ENCODE measurements around the gene TBC1D2B.

The TBC1D2B gene

GRCh38 chr15:78104566-78105475, 27.3 kb upstream of the TBC1D2B start:
- no peak overlapping the region for H2BK120ac ChIP-seq (ENCODE audit: low read depth, low read length)
- H3K14ac ChIP-seq (ENCODE audit: low read length in 2 of 2): peak overlapping the region in 1 of 2 experiments; percentile 37
- no peak overlapping the region for H2AFZ ChIP-seq (ENCODE audit: low read depth, low read length)
- no peak overlapping the region for H3K4ac ChIP-seq (ENCODE audit: low read depth in 1 of 2, low read length in 2 of 2)
- WGBS: 90% methylated on average over 12 of the region's 12 CpGs
- H3K79me1 ChIP-seq (replicated peaks; ENCODE audit: low read length, poor library complexity, severe bottlenecking): no peaks in the 10 kb centered on the region
- no peak overlapping the region for H3K9ac ChIP-seq (ENCODE audit: low read length)
- H4K91ac ChIP-seq (ENCODE audit: low read length): peak overlapping the region; percentile 7
- no peak overlapping the region for H4K8ac ChIP-seq (ENCODE audit: low read length)
- peaks cover 0 to 23% of the 10 kb centered on the region in 2 experiments for H3K27me3 ChIP-seq (ENCODE audit: control insufficient read depth in 1 of 2, insufficient read depth in 1 of 2, low read length in 2 of 2)
- H3K23ac ChIP-seq (ENCODE audit: low read length in 2 of 2): no peak overlapping the region
- H3K4me2 ChIP-seq (ENCODE audit: low read length, poor library complexity, severe bottlenecking): no peak overlapping the region
- no peaks in the 10 kb centered on the region for H3K9me3 ChIP-seq (ENCODE audit: control insufficient read depth, low read length)
- no peak overlapping the region for H2AK5ac ChIP-seq (ENCODE audit: low read length, severe bottlenecking)
- no peak overlapping the region for H3K27ac ChIP-seq (ENCODE audit: low read length, poor library complexity, severe bottlenecking)
- H2BK5ac ChIP-seq (ENCODE audit: low read depth, low read length, poor library complexity, severe bottlenecking): no peak overlapping the region
- H3K36me3 ChIP-seq (ENCODE audit: control insufficient read depth in 1 of 2, insufficient read depth in 2 of 2, low read depth in 1 of 2, low read length in 2 of 2): peaks cover 0 to 13% of the 10 kb centered on the region in 2 experiments
- peak overlapping the region in 1 of 2 experiments; percentile 24 for H2BK12ac ChIP-seq (ENCODE audit: low read length in 2 of 2)
- no peak overlapping the region for H3K4me3 ChIP-seq (ENCODE audit: insufficient read depth in 1 of 2, low read depth in 1 of 2, low read length in 2 of 2)
- H3K18ac ChIP-seq (ENCODE audit: low read depth in 1 of 2, low read length in 2 of 2): no peak overlapping the region
- no peak overlapping the region for H2BK15ac ChIP-seq (ENCODE audit: low read depth, poor library complexity, severe bottlenecking)
- DNase-seq: no peak
- peaks cover 17% of the 10 kb centered on the region for H3K4me1 ChIP-seq (ENCODE audit: control insufficient read depth, insufficient read depth, low read depth, low read length)

DNA sequence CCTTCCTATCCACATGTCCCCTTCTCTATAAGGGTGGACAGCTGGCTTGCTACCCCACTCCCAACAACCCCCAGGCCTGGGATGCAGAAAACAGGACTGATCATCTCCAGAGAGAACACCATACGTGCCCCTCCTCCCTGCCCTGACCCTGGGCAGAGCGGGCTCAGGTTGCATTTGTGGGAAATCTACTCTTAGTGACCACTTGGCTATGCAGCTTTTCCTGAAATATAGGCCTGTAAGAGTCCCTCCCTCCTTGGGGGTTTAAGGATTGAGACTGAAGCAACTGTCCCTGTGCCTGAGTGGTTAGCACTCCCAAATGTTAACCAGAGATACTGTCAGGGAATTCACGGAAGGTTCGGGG, 26.6 kb upstream of the TBC1D2B start:
- Histone ChIP-seq H3K36me3 (ENCODE audit: control insufficient read depth in 1 of 2, insufficient read depth in 2 of 2, low read depth in 1 of 2, low read length in 2 of 2) (peaks cover 0 to 13% of the 10 kb centered on the region in 2 experiments), H3K9ac (ENCODE audit: low read length) (no peak overlapping the region), H3K14ac (ENCODE audit: low read length in 2 of 2) (peak overlapping the region in 1 of 2 experiments; percentile 76), H3K18ac (ENCODE audit: low read depth in 1 of 2, low read length in 2 of 2) (no peak overlapping the region), H2AK5ac (ENCODE audit: low read length, severe bottlenecking) (no peak overlapping the region), H2AFZ (ENCODE audit: low read depth, low read length) (no peak overlapping the region), H3K27ac (ENCODE audit: low read length, poor library complexity, severe bottlenecking) (no peak overlapping the region), H3K4me1 (ENCODE audit: control insufficient read depth, insufficient read depth, low read depth, low read length) (peaks cover 16% of the 10 kb centered on the region), H3K4me3 (ENCODE audit: insufficient read depth in 1 of 2, low read depth in 1 of 2, low read length in 2 of 2) (no peak overlapping the region), H2BK120ac (ENCODE audit: low read depth, low read length) (no peak overlapping the region), H4K91ac (ENCODE audit: low read length) (no peak overlapping the region), H3K27me3 (ENCODE audit: control insufficient read depth in 1 of 2, insufficient read depth in 1 of 2, low read length in 2 of 2) (peaks cover 0 to 18% of the 10 kb centered on the region in 2 experiments), H3K4ac (ENCODE audit: low read depth in 1 of 2, low read length in 2 of 2) (no peak overlapping the region), H3K9me3 (ENCODE audit: control insufficient read depth, low read length) (no peaks in the 10 kb centered on the region), H3K23ac (ENCODE audit: low read length in 2 of 2) (no peak overlapping the region), H3K79me1 (replicated peaks; ENCODE audit: low read length, poor library complexity, severe bottlenecking) (no peaks in the 10 kb centered on the region), H3K4me2 (ENCODE audit: low read length, poor library complexity, severe bottlenecking) (no peak overlapping the region), H2BK12ac (ENCODE audit: low read length in 2 of 2) (no peak overlapping the region), H2BK5ac (ENCODE audit: low read depth, low read length, poor library complexity, severe bottlenecking) (no peak overlapping the region), H4K8ac (ENCODE audit: low read length) (no peak overlapping the region), H2BK15ac (ENCODE audit: low read depth, poor library complexity, severe bottlenecking) (no peak overlapping the region)
- 90% methylated on average over 4 of the region's 4 CpGs for WGBS
- DNase-seq: no peak

DNA sequence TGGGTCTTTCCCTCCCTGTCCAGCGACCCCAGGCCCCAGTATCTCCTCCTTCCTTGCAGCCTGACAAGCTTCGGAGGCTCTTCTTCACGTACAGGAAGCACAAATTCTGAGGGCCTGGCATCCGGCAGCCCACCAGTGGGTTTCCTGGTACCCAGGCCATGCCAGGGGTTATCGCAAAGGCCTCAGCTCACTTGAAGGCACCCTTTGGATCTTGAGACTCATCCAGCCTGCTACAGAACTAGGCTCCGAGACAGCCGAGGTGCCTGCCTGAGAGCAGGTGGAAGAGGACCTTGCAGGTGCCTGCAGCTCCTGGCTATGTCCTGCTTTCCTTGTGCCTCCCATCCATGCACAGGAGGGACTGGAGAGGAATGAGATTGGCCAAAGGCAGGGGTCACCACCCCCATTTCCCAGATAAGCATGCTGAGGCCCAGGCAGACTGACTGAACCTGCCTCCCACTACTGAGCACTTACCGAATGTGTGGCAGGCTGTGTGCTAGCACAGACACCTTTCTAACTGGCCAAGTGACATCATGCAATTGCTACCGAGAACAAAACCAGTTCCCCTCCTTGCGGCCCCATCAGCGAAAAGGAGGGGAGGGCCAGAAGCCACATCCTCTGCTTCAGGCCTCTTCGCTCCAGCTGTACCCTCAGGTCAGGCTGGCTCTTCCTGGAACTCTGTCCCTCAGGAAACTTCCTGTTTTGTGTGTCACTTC, 26.1 kb upstream of the TBC1D2B start:
- H3K23ac ChIP-seq (ENCODE audit: low read length in 2 of 2): no peak overlapping the region
- H2BK12ac ChIP-seq (ENCODE audit: low read length in 2 of 2): no peak overlapping the region
- peak overlapping the region in 1 of 2 experiments; percentile 37 for H3K18ac ChIP-seq (ENCODE audit: low read depth in 1 of 2, low read length in 2 of 2)
- no peak overlapping the region for H3K4me2 ChIP-seq (ENCODE audit: low read length, poor library complexity, severe bottlenecking)
- no peak overlapping the region for H4K91ac ChIP-seq (ENCODE audit: low read length)
- H2AK5ac ChIP-seq (ENCODE audit: low read length, severe bottlenecking): no peak overlapping the region
- no peak overlapping the region for H2BK5ac ChIP-seq (ENCODE audit: low read depth, low read length, poor library complexity, severe bottlenecking)
- no peaks in the 10 kb centered on the region for H3K9me3 ChIP-seq (ENCODE audit: control insufficient read depth, low read length)
- H3K79me1 ChIP-seq (replicated peaks; ENCODE audit: low read length, poor library complexity, severe bottlenecking): no peaks in the 10 kb centered on the region
- no peak overlapping the region for H3K4ac ChIP-seq (ENCODE audit: low read depth in 1 of 2, low read length in 2 of 2)
- no peak overlapping the region for H3K4me3 ChIP-seq (ENCODE audit: insufficient read depth in 1 of 2, low read depth in 1 of 2, low read length in 2 of 2)
- H4K8ac ChIP-seq (ENCODE audit: low read length): peak overlapping the region; percentile 28
- H3K4me1 ChIP-seq (ENCODE audit: control insufficient read depth, insufficient read depth, low read depth, low read length): peaks cover 16% of the 10 kb centered on the region
- H2BK15ac ChIP-seq (ENCODE audit: low read depth, poor library complexity, severe bottlenecking): no peak overlapping the region
- DNase-seq: no peak
- H3K14ac ChIP-seq (ENCODE audit: low read length in 2 of 2): peak overlapping the region in 1 of 2 experiments; percentile 76
- peak overlapping the region; percentile 6 for H2BK120ac ChIP-seq (ENCODE audit: low read depth, low read length)
- WGBS: 87% methylated on average over 12 of the region's 12 CpGs
- peaks cover 0 to 14% of the 10 kb centered on the region in 2 experiments for H3K27me3 ChIP-seq (ENCODE audit: control insufficient read depth in 1 of 2, insufficient read depth in 1 of 2, low read length in 2 of 2)
- H3K9ac ChIP-seq (ENCODE audit: low read length): no peak overlapping the region
- H3K27ac ChIP-seq (ENCODE audit: low read length, poor library complexity, severe bottlenecking): no peak overlapping the region
- peaks cover 0 to 13% of the 10 kb centered on the region in 2 experiments for H3K36me3 ChIP-seq (ENCODE audit: control insufficient read depth in 1 of 2, insufficient read depth in 2 of 2, low read depth in 1 of 2, low read length in 2 of 2)
- no peak overlapping the region for H2AFZ ChIP-seq (ENCODE audit: low read depth, low read length)

GRCh38 chr15:78102741-78103140, 25.2 kb upstream of the TBC1D2B start:
- Histone ChIP-seq H3K36me3 (ENCODE audit: control insufficient read depth in 1 of 2, insufficient read depth in 2 of 2, low read depth in 1 of 2, low read length in 2 of 2) (peaks cover 0 to 13% of the 10 kb centered on the region in 2 experiments), H3K18ac (ENCODE audit: low read depth in 1 of 2, low read length in 2 of 2) (no peak overlapping the region), H2BK120ac (ENCODE audit: low read depth, low read length) (no peak overlapping the region), H3K27ac (ENCODE audit: low read length, poor library complexity, severe bottlenecking) (no peak overlapping the region), H3K9ac (ENCODE audit: low read length) (no peak overlapping the region), H4K8ac (ENCODE audit: low read length) (no peak overlapping the region), H3K4me1 (ENCODE audit: control insufficient read depth, insufficient read depth, low read depth, low read length) (peaks cover 14% of the 10 kb centered on the region), H3K14ac (ENCODE audit: low read length in 2 of 2) (peak overlapping the region in 1 of 2 experiments; percentile 28), H4K91ac (ENCODE audit: low read length) (peak overlapping the region; percentile 52), H3K27me3 (ENCODE audit: control insufficient read depth in 1 of 2, insufficient read depth in 1 of 2, low read length in 2 of 2) (peaks cover 0 to 14% of the 10 kb centered on the region in 2 experiments), H2BK15ac (ENCODE audit: low read depth, poor library complexity, severe bottlenecking) (no peak overlapping the region), H3K79me1 (replicated peaks; ENCODE audit: low read length, poor library complexity, severe bottlenecking) (no peaks in the 10 kb centered on the region), H3K4me3 (ENCODE audit: insufficient read depth in 1 of 2, low read depth in 1 of 2, low read length in 2 of 2) (no peak overlapping the region), H2BK12ac (ENCODE audit: low read length in 2 of 2) (peak overlapping the region in 1 of 2 experiments; percentile 66), H3K23ac (ENCODE audit: low read length in 2 of 2) (no peak overlapping the region), H2BK5ac (ENCODE audit: low read depth, low read length, poor library complexity, severe bottlenecking) (no peak overlapping the region), H3K9me3 (ENCODE audit: control insufficient read depth, low read length) (no peaks in the 10 kb centered on the region), H3K4ac (ENCODE audit: low read depth in 1 of 2, low read length in 2 of 2) (no peak overlapping the region), H2AK5ac (ENCODE audit: low read length, severe bottlenecking) (peak overlapping the region; percentile 33), H3K4me2 (ENCODE audit: low read length, poor library complexity, severe bottlenecking) (no peak overlapping the region), H2AFZ (ENCODE audit: low read depth, low read length) (no peak overlapping the region)
- no peak for DNase-seq
- WGBS: 84% methylated on average over 6 of the region's 6 CpGs

Data from mesenchymal stem cell (in vitro differentiated cells and primary cell).